GDM1 (cell line): Measurements from ENCODE around the gene APRT.

Experiments used
- DNase-seq: peaks from one replicate; lab custom pipeline; 2025; lab: John Stamatoyannopoulos, UW

APRT gene

GRCh38 chr16:88811769-88812512 is at the start of gene APRT:
Gene APRT (minus strand): TSS chr16:88811928. CDS start chr16:88811899, 29 bp downstream.
- DNase-seq: peak; percentile 88

GRCh38 chr16:88861359-88861758 is 49.6 kb upstream of the APRT start:
- DNase-seq: no peak

GRCh38 chr16:88859381-88860091 is 47.8 kb upstream of the APRT start:
- no peak for DNase-seq

- peak; percentile 46 for DNase-seq
Observed at GRCh38 chr16:88857728-88858339, 46.1 kb upstream of the APRT start.

GRCh38 chr16:88856828-88857727 is 45.4 kb upstream of the APRT start, which contains the start of the genes GALNS and TRAPPC2L:
Gene GALNS (minus strand): TSS chr16:88856947. CDS start chr16:88856877, 70 bp downstream.
Gene TRAPPC2L (plus strand): TSS chr16:88857127. CDS start chr16:88857151, 24 bp downstream.
- peak; percentile 93 for DNase-seq

- no peak for DNase-seq
Observed at GRCh38 chr16:88856122-88856827, 44.5 kb upstream of the APRT start.

- no peak for DNase-seq
Observed at GRCh38 chr16:88855736-88856121, 44.0 kb upstream of the APRT start.

GRCh38 chr16:88855176-88855575 is 43.4 kb upstream of the APRT start:
- no peak for DNase-seq

GRCh38 chr16:88854306-88855111 is 42.8 kb upstream of the APRT start:
- no peak for DNase-seq

GRCh38 chr16:88853325-88853941 is 41.7 kb upstream of the APRT start:
- DNase-seq: no peak

GRCh38 chr16:88851616-88852015 is 39.9 kb upstream of the APRT start:
- no peak for DNase-seq

- DNase-seq: no peak
Observed at GRCh38 chr16:88850531-88851199, 38.9 kb upstream of the APRT start.

- DNase-seq: no peak
Observed at GRCh38 chr16:88848557-88848956, 36.8 kb upstream of the APRT start.

- DNase-seq: no peak
Observed at GRCh38 chr16:88847654-88848053, 35.9 kb upstream of the APRT start.

GRCh38 chr16:88846088-88846487 is 34.4 kb upstream of the APRT start:
- no peak for DNase-seq

GRCh38 chr16:88844419-88845036 is 32.8 kb upstream of the APRT start:
- no peak for DNase-seq

- no peak for DNase-seq
Observed at GRCh38 chr16:88843256-88843655, 31.5 kb upstream of the APRT start.

GRCh38 chr16:88842806-88843205 is 31.1 kb upstream of the APRT start:
- no peak for DNase-seq

- DNase-seq: no peak
Observed at GRCh38 chr16:88842308-88842756, 30.6 kb upstream of the APRT start.
